Measurements from ENCODE around the gene S100A9.

S100A9 gene

GRCh38 chr1:153361480-153362109, 3.9 kb downstream of the S100A9 start:
- no peak for DNase-seq

GRCh38 chr1:153362187-153362775, 4.6 kb downstream of the S100A9 start:
- DNase-seq: no peak

- no peak for DNase-seq
Observed at GRCh38 chr1:153363641-153364040, 6.0 kb downstream of the S100A9 start.

GRCh38 chr1:153364156-153364555, 6.5 kb downstream of the S100A9 start:
- no peak for DNase-seq

- DNase-seq: no peak
Observed at GRCh38 chr1:153364766-153365666, 7.4 kb downstream of the S100A9 start.

GRCh38 chr1:153365696-153366095, 8.0 kb downstream of the S100A9 start:
- no peak for DNase-seq

- no peak for DNase-seq
Observed at GRCh38 chr1:153366261-153366660, 8.6 kb downstream of the S100A9 start.

GRCh38 chr1:153367090-153367489, 9.4 kb downstream of the S100A9 start:
- DNase-seq: no peak

GRCh38 chr1:153368495-153368894, 10.8 kb downstream of the S100A9 start:
- DNase-seq: no peak

- no peak for DNase-seq
Observed at GRCh38 chr1:153370146-153370545, 12.5 kb downstream of the S100A9 start.

- no peak for DNase-seq
Observed at GRCh38 chr1:153371231-153371630, 13.6 kb downstream of the S100A9 start.

GRCh38 chr1:153372571-153372970, 14.9 kb downstream of the S100A9 start:
- DNase-seq: no peak

- no peak for DNase-seq
Observed at GRCh38 chr1:153374071-153374470, 16.4 kb downstream of the S100A9 start.

- no peak for DNase-seq
Observed at GRCh38 chr1:153375511-153375910, 17.9 kb downstream of the S100A9 start, which contains the start of gene S100A12. Gene S100A12 (minus strand): TSS chr1:153375621. CDS start chr1:153374592, 1,029 bp downstream.

- DNase-seq: no peak
Observed at GRCh38 chr1:153379591-153379990, 21.9 kb downstream of the S100A9 start.

GRCh38 chr1:153380711-153381110, 23.1 kb downstream of the S100A9 start:
- DNase-seq: no peak

- DNase-seq: no peak
Observed at GRCh38 chr1:153384958-153385580, 27.4 kb downstream of the S100A9 start.

- no peak for DNase-seq
Observed at GRCh38 chr1:153386500-153386901, 28.8 kb downstream of the S100A9 start.

- no peak for DNase-seq
Observed at GRCh38 chr1:153387001-153387400, 29.3 kb downstream of the S100A9 start.

- no peak for DNase-seq
Observed at GRCh38 chr1:153387785-153388184, 30.1 kb downstream of the S100A9 start.

- no peak for DNase-seq
Observed at GRCh38 chr1:153389401-153389800, 31.7 kb downstream of the S100A9 start.

GRCh38 chr1:153389973-153390879, 32.6 kb downstream of the S100A9 start:
- DNase-seq: no peak

Measured in effector CD8-positive, alpha-beta T cell (primary cell).